ENCODE measurements around the gene SRRT.

Gene SRRT, protein sequence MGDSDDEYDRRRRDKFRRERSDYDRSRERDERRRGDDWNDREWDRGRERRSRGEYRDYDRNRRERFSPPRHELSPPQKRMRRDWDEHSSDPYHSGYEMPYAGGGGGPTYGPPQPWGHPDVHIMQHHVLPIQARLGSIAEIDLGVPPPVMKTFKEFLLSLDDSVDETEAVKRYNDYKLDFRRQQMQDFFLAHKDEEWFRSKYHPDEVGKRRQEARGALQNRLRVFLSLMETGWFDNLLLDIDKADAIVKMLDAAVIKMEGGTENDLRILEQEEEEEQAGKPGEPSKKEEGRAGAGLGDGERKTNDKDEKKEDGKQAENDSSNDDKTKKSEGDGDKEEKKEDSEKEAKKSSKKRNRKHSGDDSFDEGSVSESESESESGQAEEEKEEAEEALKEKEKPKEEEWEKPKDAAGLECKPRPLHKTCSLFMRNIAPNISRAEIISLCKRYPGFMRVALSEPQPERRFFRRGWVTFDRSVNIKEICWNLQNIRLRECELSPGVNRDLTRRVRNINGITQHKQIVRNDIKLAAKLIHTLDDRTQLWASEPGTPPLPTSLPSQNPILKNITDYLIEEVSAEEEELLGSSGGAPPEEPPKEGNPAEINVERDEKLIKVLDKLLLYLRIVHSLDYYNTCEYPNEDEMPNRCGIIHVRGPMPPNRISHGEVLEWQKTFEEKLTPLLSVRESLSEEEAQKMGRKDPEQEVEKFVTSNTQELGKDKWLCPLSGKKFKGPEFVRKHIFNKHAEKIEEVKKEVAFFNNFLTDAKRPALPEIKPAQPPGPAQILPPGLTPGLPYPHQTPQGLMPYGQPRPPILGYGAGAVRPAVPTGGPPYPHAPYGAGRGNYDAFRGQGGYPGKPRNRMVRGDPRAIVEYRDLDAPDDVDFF

DNA sequence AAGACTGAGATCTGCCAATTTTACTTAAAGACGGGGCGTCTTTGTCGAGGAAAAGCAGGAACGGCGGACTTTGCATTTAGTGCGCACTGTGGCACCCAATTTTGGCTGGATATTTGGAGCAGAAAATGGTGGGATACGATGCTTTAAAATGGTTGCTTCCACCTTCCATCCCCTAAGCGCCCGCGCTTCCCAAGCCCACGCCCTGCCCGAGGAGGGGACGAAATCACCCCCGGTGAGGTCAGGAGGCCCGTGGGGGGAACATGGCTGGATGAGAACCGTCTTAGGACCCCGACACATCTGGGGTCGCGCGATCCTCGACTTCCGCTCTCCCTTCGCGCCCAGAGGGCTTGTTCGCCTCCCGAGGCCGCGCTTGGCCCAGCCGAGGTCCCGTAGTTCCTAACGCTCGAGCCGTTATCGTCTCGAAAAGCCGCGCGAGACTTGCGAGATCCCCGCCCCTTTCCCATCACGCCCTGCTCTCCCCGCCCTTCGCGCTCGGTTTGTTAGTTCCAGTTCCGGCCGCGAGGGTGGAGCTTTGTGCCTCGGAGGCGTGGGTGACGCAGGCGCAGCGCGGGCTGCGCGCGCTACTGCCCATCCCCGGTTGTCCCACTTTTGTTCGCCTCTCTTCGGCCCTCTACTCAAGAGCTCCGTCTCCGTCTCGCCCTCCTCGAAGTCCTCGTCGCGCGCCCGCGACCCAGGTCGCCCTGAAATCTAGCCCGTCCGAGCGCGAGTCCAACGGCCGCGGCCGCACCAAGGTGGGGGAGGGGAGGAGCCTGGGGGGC, at the start of gene SRRT:
Gene SRRT, plus strand, starts transcription at position 527 of the 779 bp plus-strand sequence. CDS start 488 bp downstream, outside the sequence.
- DNase-seq: peak; percentile 99

DNA sequence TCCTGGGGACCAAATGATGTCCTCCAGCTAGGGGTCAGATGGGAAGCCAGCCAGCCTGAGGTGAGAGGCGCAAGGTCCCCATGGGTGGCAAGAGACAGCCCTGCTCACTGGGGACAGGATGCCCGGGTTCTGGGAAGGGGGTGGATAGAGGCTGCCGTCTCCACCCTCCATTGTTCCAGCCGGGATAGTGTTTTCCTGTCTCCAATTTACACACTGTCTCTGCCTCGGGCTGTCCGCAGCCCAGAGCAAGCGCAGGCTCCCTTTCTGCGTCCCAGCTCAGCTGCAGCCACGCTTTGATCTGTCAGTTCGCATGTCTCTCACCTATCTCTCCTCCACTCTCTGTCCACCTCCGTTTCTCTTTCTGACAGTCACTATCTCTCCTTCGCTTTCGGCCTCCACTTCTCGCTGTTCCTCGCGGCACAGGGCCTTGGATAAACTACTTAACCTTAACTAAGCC, 49.7 kb upstream of the SRRT start:
- DNase-seq: no peak

DNA sequence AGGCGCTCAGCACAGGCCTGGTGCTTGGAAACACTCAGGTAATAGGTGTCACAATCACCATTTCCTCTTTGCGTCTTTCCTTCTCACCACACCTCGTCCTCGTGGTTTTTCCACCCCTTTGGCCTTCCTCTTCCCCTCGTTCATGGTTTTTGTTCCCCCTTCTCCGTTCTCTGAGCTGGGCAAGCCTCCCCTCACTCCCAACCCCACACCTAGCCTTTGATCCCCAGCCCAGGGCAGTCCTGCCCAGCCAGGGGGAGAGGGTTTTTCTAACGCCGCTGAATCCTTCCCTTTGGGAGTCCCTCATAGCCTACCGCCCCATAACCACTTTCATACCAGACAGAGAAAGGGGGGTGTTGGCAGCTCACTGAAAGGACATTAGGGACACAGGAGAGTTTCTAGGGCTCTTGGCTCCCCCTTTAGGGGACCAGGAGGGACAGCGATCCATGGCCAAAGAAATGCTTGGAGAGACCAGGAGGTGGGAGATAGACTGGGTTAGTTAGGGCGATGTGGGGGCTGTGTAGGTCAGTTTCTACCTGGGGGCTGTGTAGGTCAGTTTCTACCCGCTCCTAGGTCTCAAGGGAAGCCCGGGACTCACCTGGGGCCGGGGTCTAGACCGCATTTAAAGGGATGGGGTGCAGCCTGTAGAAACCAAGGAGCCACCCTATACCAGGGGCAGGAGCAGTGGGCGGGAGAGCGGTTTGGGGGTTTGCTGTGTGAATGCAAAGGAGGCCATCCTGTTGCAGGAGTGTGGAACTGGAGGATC, 49.0 kb upstream of the SRRT start:
- DNase-seq: no peak

DNA sequence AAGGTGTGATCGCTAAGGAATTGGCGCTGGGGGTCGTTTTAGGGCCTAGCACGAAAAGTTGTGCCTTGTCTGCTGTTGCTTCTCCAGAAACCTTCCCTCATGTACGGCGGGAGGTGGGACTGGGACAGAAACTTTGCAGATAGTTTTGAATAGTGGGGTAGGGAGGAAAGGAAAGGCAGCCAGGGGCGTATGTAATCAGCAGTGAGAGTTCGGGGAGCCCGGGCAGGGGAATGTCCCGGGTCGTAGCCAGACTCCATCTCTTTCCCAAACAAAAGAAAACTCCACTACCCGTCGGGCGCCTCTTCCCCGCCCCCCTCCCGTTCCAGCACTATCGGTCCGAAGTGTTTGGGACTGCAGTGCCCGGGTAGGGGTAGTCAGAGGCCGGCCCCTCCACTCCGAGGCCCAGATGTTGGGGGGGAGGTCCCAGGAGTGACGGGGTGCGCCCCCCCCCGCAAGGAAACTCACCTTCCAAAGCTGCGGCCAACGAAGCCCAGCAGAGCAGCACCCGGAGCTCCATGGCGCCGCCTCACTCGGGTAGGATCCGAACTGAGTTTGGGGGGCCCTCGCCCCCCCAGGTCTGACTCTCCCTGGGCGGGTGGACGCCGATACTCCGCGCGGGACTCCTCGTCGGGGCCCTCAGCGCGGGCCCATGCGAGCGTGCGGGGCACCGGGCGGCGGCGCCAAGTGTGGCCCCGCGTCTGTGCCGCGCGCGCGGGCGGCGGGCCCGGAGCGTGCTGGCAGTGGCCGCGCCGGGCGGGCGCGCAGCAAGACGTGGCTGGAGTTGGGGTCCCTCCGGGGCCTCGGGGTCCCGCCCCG, 48.2 kb upstream of the SRRT start:
- DNase-seq: no peak

DNA sequence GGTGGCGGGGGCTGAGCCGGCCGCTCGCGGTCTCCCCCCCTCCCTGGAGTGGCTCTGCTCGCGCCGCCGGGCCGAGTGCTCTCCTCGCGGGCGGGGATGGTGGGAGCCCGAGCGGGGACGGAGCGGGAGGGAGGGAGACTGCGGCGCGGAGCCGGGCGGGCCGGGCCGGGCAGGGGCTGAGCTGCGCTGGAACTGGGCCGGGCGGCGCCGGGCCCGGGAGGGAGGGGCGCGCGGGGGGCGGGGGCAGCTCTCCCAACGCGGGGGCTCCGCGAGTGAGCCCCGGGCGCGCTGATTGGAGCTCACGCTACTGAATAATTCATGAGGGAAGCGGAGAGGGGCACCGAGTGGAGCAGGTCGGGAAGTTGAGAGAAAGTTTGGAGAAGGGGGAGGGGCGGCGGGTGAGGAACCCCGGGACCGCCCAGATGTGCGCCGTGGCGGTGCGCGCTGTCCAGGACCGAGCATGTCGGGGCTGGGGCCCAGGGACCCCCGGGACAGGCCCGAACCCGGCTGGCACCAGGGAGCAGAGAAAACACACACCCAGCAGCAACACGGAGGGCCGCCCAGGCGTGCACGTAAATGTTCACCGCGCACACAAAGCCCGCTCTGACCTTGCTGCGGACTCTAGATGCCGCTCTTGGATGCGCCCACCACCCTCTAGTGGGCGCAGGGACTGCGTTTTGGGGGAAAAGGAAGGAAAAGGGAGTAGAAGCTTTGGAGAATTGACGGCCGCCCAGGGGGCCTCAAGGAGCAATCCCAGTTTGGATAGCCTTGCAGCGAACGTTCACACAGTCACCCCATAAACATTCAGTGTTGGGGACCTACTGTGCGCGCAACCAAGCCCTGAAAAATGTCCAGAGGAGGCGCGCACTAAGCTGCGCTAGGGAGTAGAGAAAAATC, 47.3 kb upstream of the SRRT start, which contains the start of gene EPHB4:
Gene EPHB4, minus strand, starts transcription at position 194 of the 897 bp plus-strand sequence. CDS start 493 bp downstream, outside the sequence.
- no peak for DNase-seq

DNA sequence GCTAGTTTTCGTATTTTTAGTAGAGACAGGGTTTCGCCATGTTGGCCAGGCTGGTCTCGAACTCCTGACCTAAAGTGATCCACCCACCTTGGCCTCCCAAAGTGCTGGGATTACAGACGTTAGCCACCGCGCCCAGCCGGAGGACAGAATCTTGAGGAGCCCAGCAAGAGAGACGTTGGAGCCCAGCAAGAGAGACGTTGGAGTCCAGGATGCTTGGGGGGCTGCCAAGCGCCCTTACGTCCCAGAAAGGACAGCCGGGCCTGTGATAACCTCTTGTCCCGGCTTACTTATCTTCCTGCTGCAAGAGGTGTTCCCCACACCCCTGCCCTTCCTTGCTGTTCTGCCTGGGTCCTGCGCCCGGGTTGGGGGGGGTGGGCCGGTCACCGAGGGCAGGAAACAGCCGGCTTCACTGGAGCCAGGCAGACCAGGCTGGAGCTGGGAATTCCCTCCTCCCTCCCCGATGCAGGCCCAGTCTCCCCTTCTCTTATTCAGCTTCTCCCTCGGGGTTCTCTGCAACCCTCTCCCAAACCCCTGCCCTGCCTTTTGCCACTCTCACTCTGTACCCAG, 45.7 kb upstream of the SRRT start:
- DNase-seq: no peak

DNA sequence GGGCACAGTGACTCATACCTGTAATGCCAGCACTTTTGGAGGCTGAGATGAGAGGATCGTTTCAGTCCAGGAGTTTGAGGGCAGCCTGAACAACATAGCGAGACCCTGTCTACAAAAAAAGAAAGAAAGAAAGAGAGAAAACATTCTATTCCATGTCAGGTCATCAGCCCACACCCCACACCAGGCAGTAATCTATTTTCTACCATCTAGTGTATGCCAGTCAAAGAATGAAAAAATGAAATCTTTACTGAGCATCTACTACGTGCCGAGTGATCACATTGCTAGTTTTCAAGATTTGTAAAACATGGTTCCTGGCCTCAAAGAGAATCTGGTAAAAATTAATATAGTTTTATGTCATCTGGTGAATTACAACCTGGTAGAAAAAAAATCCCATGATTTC, 44.5 kb upstream of the SRRT start:
- no peak for DNase-seq

DNA sequence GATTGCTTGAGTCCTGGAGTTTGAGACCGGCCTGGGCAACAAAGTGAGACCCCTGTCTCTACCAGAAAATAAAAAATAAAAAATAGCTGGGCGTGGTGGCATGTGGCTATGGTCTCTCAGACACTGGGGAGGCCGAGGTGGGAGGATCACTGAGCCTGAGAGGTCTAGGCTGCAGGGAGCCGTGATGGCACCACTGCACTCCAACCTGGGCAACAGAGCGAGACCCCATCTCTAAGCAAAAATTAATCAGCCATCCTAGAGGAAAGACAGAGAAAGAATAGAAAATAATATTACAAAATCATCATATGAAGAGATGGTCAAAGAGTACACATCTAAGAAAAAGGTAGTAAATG, 42.6 kb upstream of the SRRT start:
- no peak for DNase-seq

DNA sequence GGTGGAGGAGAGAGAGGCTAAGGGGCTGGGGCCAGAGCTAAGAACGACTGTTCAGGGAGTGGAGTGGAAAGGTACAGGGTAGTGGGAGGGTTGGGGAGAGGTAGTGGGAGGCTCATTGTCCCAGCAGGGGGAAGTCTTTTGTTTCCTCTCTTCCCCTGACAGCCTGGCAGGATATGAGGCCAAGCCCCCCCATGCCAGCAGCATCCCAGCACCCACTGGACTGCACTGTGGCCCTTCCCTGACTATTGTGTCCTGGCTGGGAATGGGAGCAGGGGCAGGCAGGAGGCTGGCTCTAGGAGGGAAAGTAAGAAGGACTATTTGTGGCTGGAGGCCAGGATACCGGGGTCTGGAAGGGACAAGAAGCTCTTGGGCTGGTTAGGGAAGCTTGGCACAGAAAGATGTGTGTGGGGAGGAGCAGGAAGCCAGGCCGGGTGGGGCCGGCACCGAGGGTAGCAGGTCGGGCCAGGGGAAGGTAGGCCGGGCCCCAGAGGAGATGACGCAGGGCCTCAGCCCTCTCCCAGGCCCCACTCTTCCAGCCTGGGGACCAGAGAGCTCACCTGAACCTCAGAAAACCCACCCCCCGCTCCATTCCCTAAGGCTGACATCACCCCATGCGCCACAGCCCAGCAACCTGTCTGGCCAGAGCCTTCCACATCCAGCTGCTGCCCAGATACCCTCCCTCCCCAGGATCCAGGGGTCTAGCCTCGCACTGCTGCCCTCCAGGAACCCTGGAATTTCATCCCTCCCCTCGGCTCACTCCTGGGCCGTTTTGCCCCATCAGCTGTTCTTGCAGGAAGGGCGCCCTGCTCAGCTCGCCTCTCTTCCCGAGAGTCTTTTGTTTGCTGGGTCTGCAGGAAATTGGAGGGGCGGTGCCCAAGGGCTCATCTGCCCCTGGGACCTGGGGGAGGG, 38.7 kb upstream of the SRRT start:
- no peak for DNase-seq

DNA sequence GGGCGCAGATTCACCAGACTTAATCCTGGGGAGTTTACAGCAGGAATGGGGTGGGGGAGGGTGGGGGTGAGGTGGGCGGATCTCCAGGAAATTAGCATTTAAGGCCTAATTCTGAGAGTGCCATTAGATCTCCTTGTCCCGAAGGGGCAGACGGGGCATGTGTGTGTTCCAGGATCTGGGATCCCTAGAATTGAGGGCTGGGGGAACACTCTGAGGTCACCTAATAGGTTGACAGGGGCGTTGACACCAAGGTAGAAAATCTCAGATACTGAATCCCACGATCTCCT, 38.1 kb upstream of the SRRT start:
- no peak for DNase-seq

DNA sequence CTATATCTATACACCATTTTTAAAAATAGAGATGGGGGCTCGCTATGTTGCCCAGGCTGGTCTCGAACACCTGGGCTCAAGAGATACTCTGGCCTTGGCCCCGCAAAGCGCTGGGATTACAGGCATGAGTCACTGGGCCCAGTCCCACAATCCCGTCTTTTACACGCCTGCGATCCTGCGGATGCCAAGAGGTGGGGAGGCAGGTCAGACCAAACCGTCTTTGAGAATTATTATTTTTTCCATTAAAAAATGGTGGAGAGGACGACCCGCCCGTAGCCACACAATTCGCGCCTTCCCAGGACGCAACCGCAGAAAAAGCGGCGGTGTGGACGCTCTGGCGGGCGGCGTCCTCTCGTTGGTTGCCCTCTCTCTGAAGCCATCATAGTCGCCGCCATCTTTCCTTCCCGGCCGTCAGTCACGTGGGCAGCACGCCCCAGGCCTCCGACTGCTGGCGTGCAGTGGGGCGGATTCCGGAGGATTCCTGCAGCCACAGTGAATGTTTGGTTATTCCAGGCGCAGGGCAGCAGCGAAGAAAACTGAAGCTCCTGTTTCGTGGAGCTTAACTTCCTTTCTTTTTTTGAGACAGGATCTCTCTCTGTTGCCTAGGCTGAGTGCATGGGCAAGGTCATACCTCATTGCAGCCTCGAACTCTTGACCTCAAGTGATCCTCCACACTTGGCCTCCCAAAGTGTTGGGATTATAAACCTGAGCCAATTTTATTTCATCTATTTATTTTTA, 37.6 kb upstream of the SRRT start:
- peak; percentile 86 for DNase-seq

DNA sequence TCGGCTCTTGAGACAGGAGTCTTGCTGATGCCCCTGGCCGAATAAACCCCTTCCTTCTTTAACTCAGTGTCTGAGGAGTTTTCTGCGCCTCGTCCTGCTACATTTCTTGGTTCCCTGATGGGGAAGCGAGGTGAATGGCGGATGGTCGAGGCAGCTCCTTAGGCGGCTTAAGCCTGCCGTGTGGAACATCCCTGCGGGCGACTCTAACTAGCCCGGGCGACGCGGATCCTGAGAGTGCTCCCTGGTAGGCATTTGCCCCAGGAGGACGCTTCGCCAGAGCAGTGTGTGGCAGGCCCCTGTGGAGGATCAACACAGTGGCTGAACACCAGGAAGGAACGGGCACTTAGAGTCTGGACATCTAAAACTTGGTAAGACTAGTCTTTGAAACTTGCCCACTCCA, 35.5 kb upstream of the SRRT start:
- no peak for DNase-seq

DNA sequence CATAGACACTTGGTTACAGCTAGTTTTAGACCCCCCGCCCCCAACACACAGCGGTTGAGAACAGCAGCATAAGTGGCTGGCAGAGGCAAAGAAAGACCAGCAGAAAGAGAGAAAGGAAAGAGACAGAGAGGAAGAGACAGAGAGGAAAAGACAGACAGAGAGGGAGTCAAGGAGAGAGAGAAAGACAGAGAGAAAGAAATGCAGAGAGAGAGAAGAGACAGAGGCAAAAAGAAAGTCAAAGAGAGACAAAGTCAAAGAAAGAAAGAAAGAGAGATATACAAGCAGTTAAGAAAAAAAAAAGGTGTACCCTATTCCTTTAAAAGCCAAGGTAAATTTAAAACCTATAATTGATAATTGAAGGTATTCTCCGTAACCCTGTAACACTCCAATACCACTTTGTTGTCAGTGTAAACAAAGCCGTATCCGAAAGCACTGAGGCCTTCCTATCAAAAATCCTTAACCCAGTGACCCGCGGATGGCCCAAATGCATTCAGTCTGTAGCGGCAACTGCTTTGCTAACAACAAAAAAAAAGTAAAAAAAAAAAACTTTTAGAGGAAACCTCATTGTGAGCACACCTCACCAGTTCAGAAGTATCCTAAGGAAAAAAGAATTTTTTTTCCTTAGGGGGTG, 34.3 kb upstream of the SRRT start:
- DNase-seq: no peak

DNA sequence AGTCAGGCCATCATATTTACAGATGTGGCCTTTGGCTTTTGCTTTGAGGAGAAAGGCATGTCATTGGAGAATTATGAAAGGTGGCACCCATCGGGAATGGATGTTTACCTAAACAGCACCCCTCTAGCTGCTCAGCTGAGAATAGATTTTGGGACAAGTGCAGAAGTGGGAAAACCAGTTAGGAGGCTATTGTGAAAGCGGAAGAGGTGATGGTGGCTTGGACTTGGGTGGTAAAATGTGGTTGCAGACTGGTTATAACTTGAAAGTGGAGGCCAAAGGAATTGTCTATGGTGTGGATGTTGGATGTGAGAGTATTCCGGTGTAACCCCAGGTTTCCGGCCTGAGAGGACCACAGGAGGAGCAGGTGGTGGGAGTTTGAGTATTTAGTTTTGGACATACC, 27.5 kb upstream of the SRRT start:
- DNase-seq: no peak

DNA sequence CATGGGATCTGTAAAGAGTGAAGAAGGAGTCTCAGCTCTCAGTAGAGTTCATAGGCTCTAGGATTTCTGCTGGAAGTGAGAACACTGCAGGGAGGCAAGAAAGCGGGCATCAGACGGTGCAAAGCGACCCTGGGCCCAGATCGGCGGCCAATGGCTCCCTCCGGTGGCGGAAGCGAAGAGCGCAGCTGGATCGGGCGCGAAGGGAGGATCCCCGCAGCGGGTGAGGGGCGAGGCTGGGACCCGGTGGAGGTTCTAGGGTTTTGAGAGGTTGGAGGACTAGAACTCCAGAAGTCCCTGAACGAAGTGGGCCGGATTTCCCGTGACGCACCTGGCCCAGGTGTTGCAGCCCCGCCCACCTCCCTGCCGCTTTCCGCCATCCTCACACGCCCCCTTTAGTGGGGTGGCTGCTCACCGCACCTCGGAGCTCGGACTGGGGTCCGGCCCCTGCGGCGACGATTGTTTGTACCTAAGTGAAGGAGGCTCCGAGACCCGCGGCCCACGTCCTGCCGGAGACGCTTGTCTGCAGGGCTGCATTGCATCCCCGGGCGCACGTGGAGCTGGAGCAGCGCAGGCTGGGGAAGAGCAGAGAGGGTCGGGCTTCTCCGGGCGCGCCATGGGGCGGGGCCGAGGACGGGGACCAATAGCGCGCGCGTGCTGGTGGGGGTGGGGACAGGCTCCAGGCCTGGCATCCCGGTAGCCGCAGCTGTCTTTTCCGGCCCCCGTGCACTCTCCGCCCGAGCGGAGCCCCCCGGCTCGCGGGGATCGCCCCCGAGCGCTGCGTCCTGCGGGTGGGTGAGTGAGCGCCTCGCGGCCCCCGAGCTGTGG, 22.6 kb upstream of the SRRT start, which contains the start of gene SLC12A9:
Gene SLC12A9, plus strand, starts transcription at position 666 of the 825 bp plus-strand sequence. CDS start 1,485 bp downstream, outside the sequence.
- DNase-seq: peak; percentile 88

DNA sequence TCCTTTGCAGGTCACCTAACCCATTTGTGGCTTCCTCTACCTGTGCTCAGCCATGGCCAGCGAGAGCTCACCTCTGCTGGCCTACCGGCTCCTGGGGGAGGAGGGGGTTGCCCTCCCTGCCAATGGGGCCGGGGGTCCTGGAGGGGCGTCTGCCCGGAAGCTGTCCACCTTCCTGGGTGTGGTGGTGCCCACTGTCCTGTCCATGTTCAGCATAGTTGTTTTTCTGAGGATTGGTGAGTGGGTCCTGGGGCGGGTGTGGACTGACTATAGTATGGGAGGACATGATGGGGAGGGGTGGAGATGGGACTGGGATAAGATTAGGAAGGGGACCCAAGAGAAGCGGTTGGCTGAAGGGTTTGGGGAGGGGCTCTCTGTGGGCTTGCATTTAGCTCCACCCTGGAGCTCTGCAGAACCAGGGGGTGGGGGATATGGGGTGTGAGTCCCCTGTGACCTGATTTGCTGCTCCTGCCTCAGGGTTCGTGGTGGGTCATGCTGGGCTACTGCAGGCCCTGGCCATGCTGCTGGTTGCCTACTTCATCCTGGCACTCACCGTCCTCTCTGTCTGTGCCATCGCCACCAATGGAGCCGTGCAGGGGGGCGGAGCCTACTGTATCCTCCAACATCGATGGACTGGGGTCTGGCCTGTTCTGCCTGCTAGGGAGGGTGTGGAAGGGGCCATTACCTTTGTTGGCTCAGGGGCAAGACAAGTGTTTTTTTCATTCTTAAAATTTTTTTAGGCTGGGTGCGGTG, 20.6 kb upstream of the SRRT start:
- DNase-seq: no peak
